ENCODE measurements around the gene LATS2.

DNA sequence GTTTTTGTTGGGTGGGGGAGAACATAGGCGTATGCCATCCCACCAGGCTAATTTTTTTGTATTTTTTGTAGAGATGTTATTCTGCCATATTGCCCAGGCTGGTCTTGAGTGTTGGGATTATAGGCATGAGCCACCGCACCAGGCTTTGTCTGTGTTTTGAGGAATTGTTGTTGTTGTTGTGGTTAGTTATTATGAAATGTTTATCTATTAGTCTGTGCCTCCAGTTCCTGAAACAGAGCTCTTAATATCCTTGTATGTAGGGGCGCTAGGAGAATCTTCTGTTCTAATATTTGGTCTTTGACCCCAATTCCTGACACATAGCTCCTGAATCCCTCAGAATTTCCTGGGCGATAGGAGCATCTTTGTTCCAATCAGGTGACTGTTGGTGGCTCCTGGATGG, 5.6 kb upstream of the LATS2 start:
- TF ChIP-seq CTCF (IDR thresholded peaks at IDR 0.05) (no peak), POLR2A (IDR thresholded peaks at IDR 0.05) (no peak)

Measured in esophagus squamous epithelium (tissue), 4 donors.